Subcutaneous adipose tissue (tissue), 4 donors: ENCODE data around the gene NEK8. TPM values are rescaled to one million over a fixed set of nuclear protein-coding genes. Genes with fewer than 3 reads are reported as not detected.

Experiments
- total RNA-seq, 4 donors: library from RNA; depleted of rRNA; stranded (reverse); fragments of >200 nt; gene quantifications; one replicate each; pipeline ENCODE4 v1.1.0, GENCODE V29; 2016
- TF ChIP-seq, protein P1 (sequence below): fragments of 450-650 bp; IDR thresholded peaks from one replicate; pipeline ENCODE4 v1.5.1; 2016; ENCODE audit warnings: low read depth, mild to moderate bottlenecking, control low read depth, antibody characterized with exemption, moderate library complexity

NEK8 gene
- total RNA-seq, 4 donors from 2014 or later = 2.2 to 4.5 (median 2.9) TPM

GRCh38 chr17:28717578-28718332 is 10.8 kb upstream of the NEK8 start, which contains the start of gene RAB34:
TSS of gene RAB34 (minus strand) at chr17:28717868. CDS start at chr17:28717266, 602 bp downstream.
- TF ChIP-seq, protein P1, sequence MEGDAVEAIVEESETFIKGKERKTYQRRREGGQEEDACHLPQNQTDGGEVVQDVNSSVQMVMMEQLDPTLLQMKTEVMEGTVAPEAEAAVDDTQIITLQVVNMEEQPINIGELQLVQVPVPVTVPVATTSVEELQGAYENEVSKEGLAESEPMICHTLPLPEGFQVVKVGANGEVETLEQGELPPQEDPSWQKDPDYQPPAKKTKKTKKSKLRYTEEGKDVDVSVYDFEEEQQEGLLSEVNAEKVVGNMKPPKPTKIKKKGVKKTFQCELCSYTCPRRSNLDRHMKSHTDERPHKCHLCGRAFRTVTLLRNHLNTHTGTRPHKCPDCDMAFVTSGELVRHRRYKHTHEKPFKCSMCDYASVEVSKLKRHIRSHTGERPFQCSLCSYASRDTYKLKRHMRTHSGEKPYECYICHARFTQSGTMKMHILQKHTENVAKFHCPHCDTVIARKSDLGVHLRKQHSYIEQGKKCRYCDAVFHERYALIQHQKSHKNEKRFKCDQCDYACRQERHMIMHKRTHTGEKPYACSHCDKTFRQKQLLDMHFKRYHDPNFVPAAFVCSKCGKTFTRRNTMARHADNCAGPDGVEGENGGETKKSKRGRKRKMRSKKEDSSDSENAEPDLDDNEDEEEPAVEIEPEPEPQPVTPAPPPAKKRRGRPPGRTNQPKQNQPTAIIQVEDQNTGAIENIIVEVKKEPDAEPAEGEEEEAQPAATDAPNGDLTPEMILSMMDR = no peak

- TF ChIP-seq, protein P1 = no peak
Observed at GRCh38 chr17:28718333-28719020, 10.1 kb upstream of the NEK8 start.

GRCh38 chr17:28719021-28719433 is 9.6 kb upstream of the NEK8 start:
- TF ChIP-seq, protein P1 = no peak

- TF ChIP-seq, protein P1 = no peak
Observed at GRCh38 chr17:28720247-28720996, 8.2 kb upstream of the NEK8 start.

- TF ChIP-seq, protein P1 = no peak
Observed at GRCh38 chr17:28722417-28723158, 6.0 kb upstream of the NEK8 start.

GRCh38 chr17:28723159-28723835 is 5.3 kb upstream of the NEK8 start:
- TF ChIP-seq, protein P1 = no peak
